PC-3 (cell line): Measurements from ENCODE around the gene ZNF146. TPM values are rescaled to one million over a fixed set of nuclear protein-coding genes. Genes with fewer than 3 reads are reported as not detected.
"Not testable (repeated sequence)": the region's sequence is repeated elsewhere in the genome, so short reads cannot be mapped to it uniquely, and the experiment has no call there.

Experiments used
- ATAC-seq: fragments of 200-7000 bp; cut with Tn5 transposase; 2 replicates; pipeline ENCODE4 v1.9.1; 2020; ENCODE audit warnings: mild to moderate bottlenecking, moderate library complexity
- BruUV-seq: library from RNA; stranded (reverse); fragments of 400-500 nt; replicated peaks from 2 replicates; lab custom pipeline; 2021; lab: Mats Ljungman, UMichigan
- CTCF ChIA-PET: fragments of 300-600 bp; sonication (Branson Sonifier 250); formaldehyde crosslinking; loops from one replicate; lab custom pipeline; 2022; ENCODE audit warnings: antibody characterized with exemption; lab: Charles Lee
- POLR2A ChIA-PET: fragments of 300-600 bp; sonication (Branson Sonifier 250); formaldehyde crosslinking; loops from one replicate; lab custom pipeline; 2022; ENCODE audit warnings: antibody characterized with exemption; ENCODE audit not compliant: unreplicated experiment; lab: Charles Lee
- DNase-seq: peaks from one replicate; pipeline ENCODE4 v3.0.0-alpha.2; 2015
- H2AFZ ChIP-seq: fragments of 300-600 bp; sonication (generic); 2 replicates; pipeline ENCODE4 v1.6.0; 2016; ENCODE audit warnings: antibody characterized with exemption, low read length
- H3F3A ChIP-seq: fragments of 300-600 bp; sonication (generic); one replicate; pipeline ENCODE4 v1.6.0; 2017; ENCODE audit warnings: antibody characterized with exemption, low read length, control low read depth, mild to moderate bottlenecking; ENCODE audit not compliant: unreplicated experiment
- H3K27ac ChIP-seq: fragments of 300-600 bp; sonication (generic); 2 replicates; pipeline ENCODE4 v1.5.1; 2016; ENCODE audit warnings: mild to moderate bottlenecking, low read length
- H3K27me3 ChIP-seq: fragments of 300-600 bp; sonication (generic); 2 replicates; pipeline ENCODE4 v1.6.1; 2016; ENCODE audit warnings: low read length, mixed read lengths
- H3K36me3 ChIP-seq: fragments of 300-600 bp; sonication (generic); 2 replicates; pipeline ENCODE4 v1.6.1; 2016; ENCODE audit warnings: low read depth, mixed run types, low read length, mixed read lengths
- H3K4me1 ChIP-seq: fragments of 300-600 bp; sonication (generic); 2 replicates; pipeline ENCODE4 v1.5.1; 2016; ENCODE audit warnings: low read length; ENCODE audit not compliant: insufficient read depth
- H3K4me2 ChIP-seq: fragments of 300-600 bp; sonication (generic); 2 replicates; pipeline ENCODE4 v1.6.0; 2016; ENCODE audit warnings: low read length
- H3K4me3 ChIP-seq: fragments of 300-600 bp; sonication (generic); 2 replicates; pipeline ENCODE4 v1.5.1; 2016; ENCODE audit warnings: mild to moderate bottlenecking, low read length, mixed read lengths
- H3K79me2 ChIP-seq: fragments of 300-600 bp; sonication (generic); 2 replicates; pipeline ENCODE4 v1.6.1; 2017; ENCODE audit warnings: low read length, mixed read lengths
- H3K9ac ChIP-seq: fragments of 300-600 bp; sonication (generic); 2 replicates; pipeline ENCODE4 v1.6.0; 2016; ENCODE audit warnings: mild to moderate bottlenecking, low read length
- H3K9me2 ChIP-seq: fragments of 300-600 bp; sonication (generic); replicated peaks from 2 replicates; pipeline ENCODE4 v1.6.1; 2016; ENCODE audit warnings: mixed run types, low read length, mixed read lengths
- H3K9me3 ChIP-seq: fragments of 300-600 bp; sonication (generic); 2 replicates; pipeline ENCODE4 v1.6.1; 2016; ENCODE audit warnings: low read length, mixed read lengths
- H4K20me1 ChIP-seq: fragments of 300-600 bp; sonication (generic); 2 replicates; pipeline ENCODE4 v1.6.1; 2016; ENCODE audit warnings: low read length, mixed read lengths
- EZH2 ChIP-seq: fragments of 300-600 bp; sonication (generic); IDR thresholded peaks from one replicate; pipeline ENCODE4 v1.6.1; 2017; ENCODE audit warnings: antibody characterized with exemption, mild to moderate bottlenecking, low read length; ENCODE audit not compliant: unreplicated experiment
- EZH2phosphoT487 ChIP-seq: fragments of 300-600 bp; sonication (generic); IDR thresholded peaks from 2 replicates; pipeline ENCODE4 v1.6.1; 2018; ENCODE audit warnings: mild to moderate bottlenecking, antibody characterized with exemption, low read length, borderline replicate concordance
- intact Hi-C: fragments of 100-400 bp; cut with micrococcal nuclease; formaldehyde crosslinking; loops from 2 replicates; pipeline ENCODE4 v1.9.0; 2023
- total RNA-seq: library from RNA; depleted of rRNA; stranded (reverse); fragments of >200 nt; gene quantifications from 2 replicates; pipeline ENCODE4 v1.2.3, GENCODE V29; 2014
- TF ChIP-seq, protein P1 (sequence below): fragments of 300-600 bp; sonication (generic); conservative IDR thresholded peaks from 2 replicates; pipeline ENCODE4 v1.5.1; 2017; ENCODE audit warnings: antibody characterized with exemption, low read depth, mild to moderate bottlenecking, low read length

Gene ZNF146
- total RNA-seq, 1 experiment from 2014 or later, result 78.4 TPM

DNA sequence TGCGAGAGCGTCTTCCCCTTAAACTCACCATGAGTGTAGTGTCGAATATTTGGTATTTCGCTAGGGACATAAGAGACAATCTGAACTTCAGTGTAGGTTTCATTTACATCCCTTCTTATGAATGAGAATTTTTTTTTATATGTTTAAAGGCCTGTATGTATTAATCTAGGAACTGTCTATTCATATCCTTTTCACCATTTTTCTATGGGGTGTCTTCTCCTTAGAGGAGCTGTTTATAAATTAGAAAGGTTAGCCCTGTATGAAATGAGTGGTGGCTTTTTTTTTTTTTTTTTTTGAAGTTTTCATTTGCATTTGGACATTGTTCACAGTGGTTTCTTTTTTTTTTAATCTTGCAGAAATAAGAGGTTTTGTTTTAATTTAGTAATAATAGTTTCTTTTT lies 7.6 kb downstream of the ZNF146 start:
- DNase-seq (no peak), ATAC-seq (no peak)
- TF ChIP-seq EZH2phosphoT487, result no peak
- TF ChIP-seq, protein P1, sequence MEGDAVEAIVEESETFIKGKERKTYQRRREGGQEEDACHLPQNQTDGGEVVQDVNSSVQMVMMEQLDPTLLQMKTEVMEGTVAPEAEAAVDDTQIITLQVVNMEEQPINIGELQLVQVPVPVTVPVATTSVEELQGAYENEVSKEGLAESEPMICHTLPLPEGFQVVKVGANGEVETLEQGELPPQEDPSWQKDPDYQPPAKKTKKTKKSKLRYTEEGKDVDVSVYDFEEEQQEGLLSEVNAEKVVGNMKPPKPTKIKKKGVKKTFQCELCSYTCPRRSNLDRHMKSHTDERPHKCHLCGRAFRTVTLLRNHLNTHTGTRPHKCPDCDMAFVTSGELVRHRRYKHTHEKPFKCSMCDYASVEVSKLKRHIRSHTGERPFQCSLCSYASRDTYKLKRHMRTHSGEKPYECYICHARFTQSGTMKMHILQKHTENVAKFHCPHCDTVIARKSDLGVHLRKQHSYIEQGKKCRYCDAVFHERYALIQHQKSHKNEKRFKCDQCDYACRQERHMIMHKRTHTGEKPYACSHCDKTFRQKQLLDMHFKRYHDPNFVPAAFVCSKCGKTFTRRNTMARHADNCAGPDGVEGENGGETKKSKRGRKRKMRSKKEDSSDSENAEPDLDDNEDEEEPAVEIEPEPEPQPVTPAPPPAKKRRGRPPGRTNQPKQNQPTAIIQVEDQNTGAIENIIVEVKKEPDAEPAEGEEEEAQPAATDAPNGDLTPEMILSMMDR, result no peak
- TF ChIP-seq EZH2, result no peak
- Histone ChIP-seq H3K9me2 (no peaks in the 10 kb centered on the region), H3K79me2 (peaks cover 93% of the 10 kb centered on the region), H3K9me3 (no peaks in the 10 kb centered on the region), H3K9ac (no peak overlapping the region), H2AFZ (no peak overlapping the region), H3F3A (no peaks in the 10 kb centered on the region), H3K27me3 (no peaks in the 10 kb centered on the region), H3K4me2 (no peak overlapping the region), H3K36me3 (peaks cover 38% of the 10 kb centered on the region), H3K4me3 (no peak overlapping the region), H3K4me1 (peaks cover 15% of the 10 kb centered on the region), H4K20me1 (peaks cover 23% of the 10 kb centered on the region), H3K27ac (no peak overlapping the region)
- CTCF ChIA-PET, result no interaction called here
- POLR2A ChIA-PET, result no interaction called here
- intact Hi-C loops, result no loop called here
- BruUV-seq, result no TSS peak

DNA sequence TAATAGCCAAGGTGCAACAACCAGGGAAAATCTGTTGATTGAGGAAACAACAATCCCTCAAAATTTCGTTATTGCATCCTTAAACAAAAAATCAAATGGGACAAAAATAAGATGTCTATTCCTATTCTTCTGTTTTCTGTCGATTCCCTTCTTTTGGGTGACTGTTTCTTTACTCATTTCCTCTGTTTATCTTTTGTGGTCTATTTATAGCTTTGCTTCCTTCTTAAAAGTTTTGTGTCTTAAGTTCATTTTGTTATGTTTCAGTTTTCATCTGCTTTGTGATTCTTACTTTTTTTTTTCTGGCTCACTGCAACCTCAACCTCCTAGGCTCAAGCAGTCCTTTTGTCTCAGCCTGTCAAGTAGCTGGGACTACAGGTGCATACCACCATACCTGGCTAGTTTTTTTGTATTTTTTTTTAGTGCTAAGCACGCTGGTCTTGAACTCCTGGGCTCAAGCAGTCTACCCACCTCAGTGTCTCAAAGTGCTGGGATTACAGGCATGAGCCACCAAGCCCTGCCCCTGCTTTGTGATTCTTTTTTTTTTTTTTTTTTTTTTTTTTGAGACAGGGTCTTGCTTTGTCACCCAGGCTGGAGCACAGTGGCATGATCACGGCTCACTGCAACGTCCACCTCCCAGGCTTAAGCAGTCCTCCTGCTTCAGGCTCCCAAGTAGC lies 10.4 kb downstream of the ZNF146 start:
- peaks cover 18% of the 10 kb centered on the region for H4K20me1 ChIP-seq

DNA sequence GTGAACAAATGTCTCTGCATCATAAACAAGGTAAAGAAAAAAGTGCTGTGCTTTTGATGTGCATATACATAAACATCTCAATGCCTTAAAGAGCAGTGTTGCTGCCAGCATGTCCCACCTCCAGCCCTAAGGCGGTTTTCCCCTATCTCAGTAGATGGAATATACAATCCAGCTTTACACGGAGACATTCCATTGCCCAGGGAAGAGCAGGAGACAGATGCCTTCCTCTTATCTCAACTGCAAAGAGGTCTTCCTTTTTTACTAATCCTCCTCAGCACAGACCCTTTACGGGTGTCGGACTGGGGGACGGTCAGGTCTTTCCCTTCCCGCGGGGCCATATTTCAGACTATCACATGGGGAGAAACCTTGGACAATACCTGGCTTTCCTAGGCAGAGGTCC lies 18.7 kb downstream of the ZNF146 start:
- DNase-seq, POLR2A ChIA-PET, CTCF ChIA-PET, H3K27me3 ChIP-seq, H3K4me1 ChIP-seq, H3K4me3 ChIP-seq, H3K9me3 ChIP-seq, H3K79me2 ChIP-seq, H2AFZ ChIP-seq, H3K9me2 ChIP-seq, H3F3A ChIP-seq, H3K9ac ChIP-seq, H4K20me1 ChIP-seq, H3K27ac ChIP-seq, BruUV-seq, ATAC-seq, H3K4me2 ChIP-seq, intact Hi-C loops: not testable (repeated sequence)
- peaks cover 81% of the 10 kb centered on the region for H3K36me3 ChIP-seq

More for the DNA sequence above, 10.4 kb downstream of the ZNF146 start:
- peak; percentile 26 for DNase-seq
- Histone ChIP-seq H3K4me1 (peaks cover 15% of the 10 kb centered on the region), H3F3A (no peaks in the 10 kb centered on the region), H3K9me2 (no peaks in the 10 kb centered on the region), H3K27ac (peak overlapping the region; percentile 43; the same call in 1 of the 2 replicates), H3K9me3 (no peaks in the 10 kb centered on the region), H3K4me2 (peak overlapping the region; percentile 39), H3K9ac (no peak overlapping the region), H3K4me3 (no peak overlapping the region), H3K36me3 (peaks cover 57% of the 10 kb centered on the region), H2AFZ (no peak overlapping the region), H3K27me3 (no peaks in the 10 kb centered on the region), H3K79me2 (peaks cover 78% of the 10 kb centered on the region)
- TF ChIP-seq, protein P1, result no peak
- TF ChIP-seq EZH2phosphoT487 (no peak), EZH2 (no peak)
- peak; percentile 50 for ATAC-seq
- ChIA-PET CTCF (no interaction called here), POLR2A (interaction anchor here (0.7 kb wide), 1 partner anchor 148 kb away, joined by 7 read pairs; no protein-coding TSS in a partner anchor)
- no TSS peak for BruUV-seq
- intact Hi-C loops, result no loop called here
